RWPE2 (cell line): ENCODE data around the gene TRIM60.
"Not testable (repeated sequence)": the region's sequence is repeated elsewhere in the genome, so short reads cannot be mapped to it uniquely, and the experiment has no call there.

ENCODE experiments used
- ATAC-seq: fragments of 200-7000 bp; cut with Tn5 transposase; 3 replicates; pipeline ENCODE4 v1.9.1; 2021; ENCODE audit warnings: low read depth
- DNase-seq: peaks from one replicate; pipeline ENCODE4 v3.0.0-alpha.2; 2020; ENCODE audit warnings: low spot score
- H3K27ac ChIP-seq: fragments of 450-650 bp; 2 replicates; pipeline ENCODE4 v1.5.1; 2017; ENCODE audit warnings: mild to moderate bottlenecking; ENCODE audit not compliant: poor library complexity, severe bottlenecking
- H3K27me3 ChIP-seq: fragments of 250-450 bp; sonication (Bioruptor Pico); 2 replicates; pipeline ENCODE4 v1.5.1; 2021; ENCODE audit warnings: mild to moderate bottlenecking, moderate library complexity; ENCODE audit not compliant: insufficient read depth, poor library complexity, severe bottlenecking
- H3K36me3 ChIP-seq: fragments of 250-450 bp; sonication (Bioruptor Pico); 2 replicates; pipeline ENCODE4 v1.5.1; 2020; ENCODE audit warnings: low read depth, mild to moderate bottlenecking, moderate library complexity
- H3K4me1 ChIP-seq: fragments of 250-450 bp; sonication (Bioruptor Pico); 2 replicates; pipeline ENCODE4 v1.5.1; 2021; ENCODE audit warnings: mild to moderate bottlenecking, moderate library complexity; ENCODE audit not compliant: insufficient read depth, poor library complexity, severe bottlenecking
- H3K4me3 ChIP-seq: fragments of 250-450 bp; sonication (Bioruptor Pico); 2 replicates; pipeline ENCODE4 v1.5.1; 2021; ENCODE audit warnings: mild to moderate bottlenecking, moderate library complexity; ENCODE audit not compliant: severe bottlenecking
- H3K9me3 ChIP-seq: fragments of 250-450 bp; sonication (Bioruptor Pico); 2 replicates; pipeline ENCODE4 v1.5.1; 2021; ENCODE audit warnings: mild to moderate bottlenecking, moderate library complexity; ENCODE audit not compliant: severe bottlenecking
- TF ChIP-seq, protein P1 (sequence below): fragments of 450-650 bp; IDR thresholded peaks from one replicate; pipeline ENCODE4 v1.5.1; 2017; ENCODE audit warnings: mild to moderate bottlenecking, moderate library complexity; ENCODE audit not compliant: poor library complexity, severe bottlenecking

Gene TRIM60

GRCh38 chr4:165031436-165032211 is at the start of gene TRIM60:
TRIM60 (plus strand) TSS chr4:165031999; CDS start chr4:165040073, 8,074 bp downstream.
- Histone ChIP-seq H3K36me3 (no peaks in the 10 kb centered on the region), H3K27me3 (no peaks in the 10 kb centered on the region), H3K9me3 (no peaks in the 10 kb centered on the region), H3K4me1 (no peaks in the 10 kb centered on the region), H3K4me3 (no peak within 1 kb of the TSS), H3K27ac (no peak within 1 kb of the TSS)
- DNase-seq (no peak), ATAC-seq (no peak)
- TF ChIP-seq, protein P1, sequence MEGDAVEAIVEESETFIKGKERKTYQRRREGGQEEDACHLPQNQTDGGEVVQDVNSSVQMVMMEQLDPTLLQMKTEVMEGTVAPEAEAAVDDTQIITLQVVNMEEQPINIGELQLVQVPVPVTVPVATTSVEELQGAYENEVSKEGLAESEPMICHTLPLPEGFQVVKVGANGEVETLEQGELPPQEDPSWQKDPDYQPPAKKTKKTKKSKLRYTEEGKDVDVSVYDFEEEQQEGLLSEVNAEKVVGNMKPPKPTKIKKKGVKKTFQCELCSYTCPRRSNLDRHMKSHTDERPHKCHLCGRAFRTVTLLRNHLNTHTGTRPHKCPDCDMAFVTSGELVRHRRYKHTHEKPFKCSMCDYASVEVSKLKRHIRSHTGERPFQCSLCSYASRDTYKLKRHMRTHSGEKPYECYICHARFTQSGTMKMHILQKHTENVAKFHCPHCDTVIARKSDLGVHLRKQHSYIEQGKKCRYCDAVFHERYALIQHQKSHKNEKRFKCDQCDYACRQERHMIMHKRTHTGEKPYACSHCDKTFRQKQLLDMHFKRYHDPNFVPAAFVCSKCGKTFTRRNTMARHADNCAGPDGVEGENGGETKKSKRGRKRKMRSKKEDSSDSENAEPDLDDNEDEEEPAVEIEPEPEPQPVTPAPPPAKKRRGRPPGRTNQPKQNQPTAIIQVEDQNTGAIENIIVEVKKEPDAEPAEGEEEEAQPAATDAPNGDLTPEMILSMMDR = no peak

GRCh38 chr4:164989471-164989870 is 42.3 kb upstream of the TRIM60 start:
- H3K36me3 ChIP-seq = no peaks in the 10 kb centered on the region
- ATAC-seq (no peak), DNase-seq (no peak)
- no peaks in the 10 kb centered on the region for H3K9me3 ChIP-seq
- no peaks in the 10 kb centered on the region for H3K4me1 ChIP-seq
- H3K4me3 ChIP-seq = no peak overlapping the region
- H3K27ac ChIP-seq = no peak overlapping the region
- H3K27me3 ChIP-seq = no peaks in the 10 kb centered on the region
- TF ChIP-seq, protein P1 = no peak

- not testable (repeated sequence) for H3K27me3 ChIP-seq, H3K9me3 ChIP-seq, H3K4me1 ChIP-seq, H3K36me3 ChIP-seq, H3K4me3 ChIP-seq, DNase-seq, ATAC-seq, H3K27ac ChIP-seq
Measured at GRCh38 chr4:164990786-164991185, 41.0 kb upstream of the TRIM60 start.

GRCh38 chr4:164996123-164996522 is 35.7 kb upstream of the TRIM60 start:
- H3K9me3 ChIP-seq, H3K27ac ChIP-seq, H3K36me3 ChIP-seq, DNase-seq, H3K27me3 ChIP-seq, H3K4me3 ChIP-seq, H3K4me1 ChIP-seq, ATAC-seq: not testable (repeated sequence)

GRCh38 chr4:164997324-164997723 is 34.5 kb upstream of the TRIM60 start:
- no peaks in the 10 kb centered on the region for H3K9me3 ChIP-seq
- DNase-seq = no peak
- no peak overlapping the region for H3K4me3 ChIP-seq
- H3K27me3 ChIP-seq = peaks cover 4% of the 10 kb centered on the region
- peak; percentile 58; the same call in 1 of the 3 replicates for ATAC-seq
- H3K36me3 ChIP-seq = no peaks in the 10 kb centered on the region
- TF ChIP-seq, protein P1 = peak; percentile 45
- no peak overlapping the region for H3K27ac ChIP-seq
- H3K4me1 ChIP-seq = no peaks in the 10 kb centered on the region

GRCh38 chr4:164997941-164998340 is 33.9 kb upstream of the TRIM60 start:
- Histone ChIP-seq H3K4me1 (no peaks in the 10 kb centered on the region), H3K27ac (no peak overlapping the region), H3K36me3 (no peaks in the 10 kb centered on the region), H3K9me3 (no peaks in the 10 kb centered on the region), H3K4me3 (no peak overlapping the region), H3K27me3 (peaks cover 4% of the 10 kb centered on the region)
- TF ChIP-seq, protein P1 = no peak
- no peak for DNase-seq
- ATAC-seq = no peak

- not testable (repeated sequence) for ATAC-seq, DNase-seq, H3K27ac ChIP-seq, H3K4me1 ChIP-seq, H3K9me3 ChIP-seq, H3K27me3 ChIP-seq, H3K36me3 ChIP-seq, H3K4me3 ChIP-seq
Measured at GRCh38 chr4:164998526-164999080, 33.2 kb upstream of the TRIM60 start.

DNA sequence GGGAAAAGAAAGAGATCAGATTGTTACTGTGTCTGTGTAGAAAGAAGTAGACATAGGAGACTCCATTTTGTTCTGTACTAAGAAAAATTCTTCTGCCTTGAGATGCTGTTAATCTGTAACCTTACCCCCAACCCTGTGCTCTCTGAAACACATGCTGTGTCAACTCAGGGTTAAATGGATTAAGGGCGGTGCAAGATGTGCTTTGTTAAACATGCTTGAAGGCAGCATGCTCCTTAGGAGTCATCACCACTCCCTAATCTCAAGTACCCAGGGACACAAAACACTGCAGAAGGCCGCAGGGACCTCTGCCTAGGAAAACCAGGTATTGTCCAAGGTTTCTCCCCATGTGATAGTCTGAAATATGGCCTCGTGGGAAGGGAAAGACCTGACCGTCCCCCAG is 29.8 kb upstream of the TRIM60 start:
- H3K4me3 ChIP-seq, ATAC-seq, H3K27ac ChIP-seq, DNase-seq, H3K4me1 ChIP-seq, H3K36me3 ChIP-seq, H3K9me3 ChIP-seq: not testable (repeated sequence)
- H3K27me3 ChIP-seq = peaks cover 12% of the 10 kb centered on the region
